NB4 (cell line): ENCODE measurements around the gene CASTOR1.

Experiments
- MYC ChIP-seq: IDR thresholded peaks from 2 replicates; pipeline ENCODE4 v1.6.1; 2011; ENCODE audit warnings: low read depth, low read length
- TF ChIP-seq, protein P1 (sequence below): IDR thresholded peaks from one replicate; pipeline ENCODE4 v1.5.1; 2012; ENCODE audit warnings: low read depth, low read length

DNA sequence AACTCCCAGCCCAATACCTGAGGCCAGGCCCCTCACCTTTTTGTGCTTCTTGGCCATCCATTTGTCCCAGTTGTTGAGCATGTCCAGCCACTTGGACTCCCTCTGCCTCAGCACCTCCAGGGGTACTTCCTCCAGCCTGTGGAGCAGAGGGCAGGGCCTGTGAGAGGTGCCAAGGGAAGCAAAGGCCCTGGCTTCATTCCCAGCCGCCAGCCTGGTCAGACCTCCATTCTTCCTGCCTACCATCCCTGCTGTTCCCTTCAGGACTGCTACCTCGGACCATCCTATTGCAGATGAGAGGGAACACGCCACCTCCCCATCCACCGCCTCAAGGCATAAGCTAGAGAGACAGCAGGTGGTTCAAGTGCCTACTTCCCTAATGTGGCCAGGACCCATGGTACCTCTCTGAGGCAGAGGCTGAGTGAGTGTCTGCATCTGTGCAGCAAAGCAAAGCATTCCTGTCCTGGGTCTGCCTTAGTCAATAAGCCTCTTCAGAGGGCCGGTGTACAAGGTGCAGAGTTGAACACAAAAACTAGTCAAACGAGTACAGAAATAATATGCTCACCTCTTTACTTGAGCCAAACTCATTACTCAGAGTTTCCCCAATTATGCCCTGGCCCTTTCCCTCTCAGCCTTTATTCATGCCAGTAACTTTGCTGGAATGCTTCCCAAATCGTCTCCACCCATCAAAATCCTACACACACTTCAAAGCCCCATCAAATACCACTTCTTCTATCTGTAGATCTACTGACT lies 15.4 kb upstream of the CASTOR1 start:
- TF ChIP-seq, protein P1, sequence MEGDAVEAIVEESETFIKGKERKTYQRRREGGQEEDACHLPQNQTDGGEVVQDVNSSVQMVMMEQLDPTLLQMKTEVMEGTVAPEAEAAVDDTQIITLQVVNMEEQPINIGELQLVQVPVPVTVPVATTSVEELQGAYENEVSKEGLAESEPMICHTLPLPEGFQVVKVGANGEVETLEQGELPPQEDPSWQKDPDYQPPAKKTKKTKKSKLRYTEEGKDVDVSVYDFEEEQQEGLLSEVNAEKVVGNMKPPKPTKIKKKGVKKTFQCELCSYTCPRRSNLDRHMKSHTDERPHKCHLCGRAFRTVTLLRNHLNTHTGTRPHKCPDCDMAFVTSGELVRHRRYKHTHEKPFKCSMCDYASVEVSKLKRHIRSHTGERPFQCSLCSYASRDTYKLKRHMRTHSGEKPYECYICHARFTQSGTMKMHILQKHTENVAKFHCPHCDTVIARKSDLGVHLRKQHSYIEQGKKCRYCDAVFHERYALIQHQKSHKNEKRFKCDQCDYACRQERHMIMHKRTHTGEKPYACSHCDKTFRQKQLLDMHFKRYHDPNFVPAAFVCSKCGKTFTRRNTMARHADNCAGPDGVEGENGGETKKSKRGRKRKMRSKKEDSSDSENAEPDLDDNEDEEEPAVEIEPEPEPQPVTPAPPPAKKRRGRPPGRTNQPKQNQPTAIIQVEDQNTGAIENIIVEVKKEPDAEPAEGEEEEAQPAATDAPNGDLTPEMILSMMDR, result no peak
- TF ChIP-seq MYC, result no peak
